Measurements from ENCODE around the gene ASB3. TPM values are rescaled to one million over a fixed set of nuclear protein-coding genes. Genes with fewer than 3 reads are reported as not detected.
"Not testable (repeated sequence)": the region's sequence is repeated elsewhere in the genome, so short reads cannot be mapped to it uniquely, and the experiment has no call there.

The ASB3 gene
- 14.0 and 16.8 TPM in 2 replicates for total RNA-seq
- 12.0 TPM for polyA plus RNA-seq (2012)

- DNase-seq (ENCODE audit: low read depth): peak; percentile 91
Measured at GRCh38 chr2:53786705-53787613, at the start of gene ASB3, which contains the start of gene ERLEC1. TSS of gene ASB3 (minus strand) at chr2:53786953. CDS start at chr2:53765572, 21,381 bp downstream. TSS of gene ERLEC1 (plus strand) at chr2:53787044. CDS start at chr2:53787211, 167 bp downstream.

- not testable (repeated sequence) for DNase-seq (ENCODE audit: low read depth)
Measured at GRCh38 chr2:53829980-53830290, 43.2 kb upstream of the ASB3 start.

GRCh38 chr2:53829273-53829979 lies 42.7 kb upstream of the ASB3 start:
- peak; percentile 50 for DNase-seq (ENCODE audit: low read depth)

- DNase-seq (ENCODE audit: low read depth): no peak
Measured at GRCh38 chr2:53828331-53828730, 41.6 kb upstream of the ASB3 start.

GRCh38 chr2:53827398-53828175 lies 40.8 kb upstream of the ASB3 start:
- no peak for DNase-seq (ENCODE audit: low read depth)

- no peak for DNase-seq (ENCODE audit: low read depth)
Measured at GRCh38 chr2:53826587-53827397, 40.0 kb upstream of the ASB3 start.

GRCh38 chr2:53826030-53826410 lies 39.3 kb upstream of the ASB3 start:
- DNase-seq (ENCODE audit: low read depth): no peak

GRCh38 chr2:53823639-53824038 lies 36.9 kb upstream of the ASB3 start:
- not testable (repeated sequence) for DNase-seq (ENCODE audit: low read depth)

- DNase-seq (ENCODE audit: low read depth): no peak
Measured at GRCh38 chr2:53821810-53822209, 35.1 kb upstream of the ASB3 start.

- DNase-seq (ENCODE audit: low read depth): no peak
Measured at GRCh38 chr2:53820711-53821110, 34.0 kb upstream of the ASB3 start.

- DNase-seq (ENCODE audit: low read depth): no peak
Measured at GRCh38 chr2:53820048-53820447, 33.3 kb upstream of the ASB3 start.

- no peak for DNase-seq (ENCODE audit: low read depth)
Measured at GRCh38 chr2:53819634-53820033, 32.9 kb upstream of the ASB3 start.

- DNase-seq (ENCODE audit: low read depth): no peak
Measured at GRCh38 chr2:53818854-53819435, 32.2 kb upstream of the ASB3 start.

- DNase-seq (ENCODE audit: low read depth): no peak
Measured at GRCh38 chr2:53813151-53813550, 26.4 kb upstream of the ASB3 start.

GRCh38 chr2:53811601-53812000 lies 24.8 kb upstream of the ASB3 start:
- DNase-seq (ENCODE audit: low read depth): no peak

- DNase-seq (ENCODE audit: low read depth): peak; percentile 93
Measured at GRCh38 chr2:53802617-53803151, 15.9 kb upstream of the ASB3 start.

- no peak for DNase-seq (ENCODE audit: low read depth)
Measured at GRCh38 chr2:53801547-53801946, 14.8 kb upstream of the ASB3 start.

GRCh38 chr2:53793821-53794220 lies 7.1 kb upstream of the ASB3 start:
- DNase-seq (ENCODE audit: low read depth): no peak

- DNase-seq (ENCODE audit: low read depth): no peak
Measured at GRCh38 chr2:53793261-53793660, 6.5 kb upstream of the ASB3 start.

Data from myocyte (in vitro differentiated cells).